Fibroblast of skin of abdomen (primary cell): ENCODE data around the gene SLC25A10.

ENCODE experiments used
- DNase-seq: peaks from one replicate; pipeline ENCODE4 v3.0.0-alpha.2; 2013

The SLC25A10 gene

DNA sequence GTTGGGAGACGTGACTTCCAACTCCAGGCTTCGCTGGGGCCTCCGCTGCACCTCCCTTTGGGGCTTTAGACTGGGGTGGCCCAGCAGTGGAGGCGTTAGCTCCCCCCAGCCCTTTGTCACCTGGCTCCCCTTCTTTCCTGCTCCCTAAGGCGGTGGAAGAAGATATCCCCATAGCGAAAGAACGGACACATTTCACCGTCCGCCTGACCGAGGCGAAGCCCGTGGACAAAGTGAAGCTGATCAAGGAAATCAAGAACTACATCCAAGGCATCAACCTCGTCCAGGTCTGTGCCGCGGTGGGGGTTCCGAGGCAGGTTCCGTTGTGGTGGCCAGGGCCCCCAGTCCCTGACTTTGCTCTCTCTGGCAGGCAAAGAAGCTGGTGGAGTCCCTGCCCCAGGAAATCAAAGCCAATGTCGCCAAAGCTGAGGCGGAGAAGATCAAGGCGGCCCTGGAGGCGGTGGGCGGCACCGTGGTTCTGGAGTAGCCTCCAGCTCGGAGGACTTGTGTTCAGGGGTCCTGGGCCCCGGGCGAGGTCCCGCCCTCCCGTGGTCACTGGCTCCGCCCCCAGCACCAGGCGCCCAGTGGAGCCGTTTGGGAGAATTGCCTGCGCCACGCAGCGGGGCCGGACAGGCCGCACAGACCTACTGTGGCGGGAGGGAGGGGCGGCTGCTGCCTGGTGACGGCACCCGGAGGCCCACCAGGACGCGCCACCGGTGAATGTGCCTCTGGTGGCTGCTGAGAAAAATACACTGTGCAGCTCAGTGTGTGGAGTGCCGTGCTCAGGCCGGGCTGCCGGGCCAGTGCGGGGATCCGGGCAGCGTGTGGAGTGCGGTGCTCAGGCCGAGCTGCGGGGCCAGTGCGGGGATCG is 5.1 kb upstream of the SLC25A10 start:
- no peak for DNase-seq

DNA sequence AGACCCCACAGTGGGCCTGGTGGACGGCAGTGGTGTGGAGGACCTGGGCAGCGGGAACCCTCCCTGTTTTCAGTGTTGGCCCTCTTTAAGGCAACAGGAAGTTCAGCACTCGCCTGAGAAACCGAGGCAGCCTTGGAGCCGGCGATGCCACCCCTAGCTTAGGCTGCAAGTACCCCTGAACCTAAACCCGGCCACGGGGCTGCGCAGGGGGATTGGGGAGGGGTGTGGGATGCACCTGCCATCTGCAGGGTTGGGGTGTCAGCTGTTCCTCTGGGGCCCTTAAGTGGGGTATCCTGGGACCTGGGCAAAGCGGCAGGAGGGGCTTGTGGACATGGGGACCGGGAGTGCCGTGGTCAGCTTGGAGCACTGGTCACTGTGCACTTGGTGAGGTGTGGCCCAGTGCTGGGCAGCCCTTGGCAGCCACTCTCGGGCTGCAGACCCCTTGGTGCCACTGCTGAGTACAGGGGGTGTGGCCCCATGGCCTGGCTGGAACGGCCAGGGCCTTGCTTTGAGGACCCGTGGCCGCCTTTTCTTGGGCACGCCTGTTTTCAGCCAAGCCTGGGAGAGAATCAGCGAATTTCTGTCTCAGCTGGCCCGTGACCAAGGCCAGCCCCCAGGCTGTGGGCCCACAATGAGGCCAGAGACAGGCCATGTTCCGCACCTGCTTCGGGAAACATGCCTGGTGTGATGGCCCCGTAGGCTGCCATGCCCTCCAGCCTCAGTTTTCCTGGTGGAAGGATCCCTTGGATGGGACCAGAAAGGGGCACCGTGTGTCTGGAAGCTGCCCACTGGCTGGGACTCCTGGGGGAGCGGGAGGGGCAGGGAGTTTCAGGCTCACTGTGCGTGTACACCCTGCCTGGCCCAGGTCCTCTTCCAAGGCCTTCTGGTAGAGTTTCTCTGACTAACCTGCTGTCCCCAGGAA is 4.1 kb upstream of the SLC25A10 start:
- no peak for DNase-seq

- no peak for DNase-seq
These were observed 3.3 kb upstream of the SLC25A10 start for GRCh38 chr17:81708739-81709185.

GRCh38 chr17:81710514-81711308 is 1.4 kb upstream of the SLC25A10 start:
- no peak for DNase-seq

DNA sequence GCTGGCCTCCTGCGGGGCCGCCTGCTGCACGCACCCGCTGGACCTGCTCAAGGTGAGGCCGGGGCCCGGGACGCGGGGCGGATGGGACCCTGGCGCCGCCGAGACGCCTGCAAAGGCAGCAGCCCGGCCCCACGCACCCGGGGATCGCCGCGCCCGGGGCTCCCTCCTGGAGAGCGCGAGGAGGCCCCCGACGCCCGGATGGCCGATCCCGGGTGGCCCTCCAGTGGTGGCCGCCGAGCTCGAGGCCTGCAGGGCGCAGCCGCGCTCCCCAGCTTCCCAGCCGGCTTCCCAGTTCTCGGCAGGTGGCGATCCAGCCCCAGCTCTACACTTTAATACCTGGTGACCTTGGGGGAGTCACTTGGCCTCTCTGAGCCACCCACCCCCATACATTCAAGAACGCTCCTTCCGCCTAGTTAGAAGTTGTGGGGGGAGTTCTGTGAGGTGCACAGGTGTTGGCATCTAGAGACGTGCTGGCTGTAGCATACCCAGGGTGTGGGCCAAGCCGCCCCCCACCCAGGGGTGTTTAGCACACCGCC is 452 bp downstream of the SLC25A10 start:
- peak; percentile 10 for DNase-seq

- no peak for DNase-seq
These were observed 996 bp downstream of the SLC25A10 start for GRCh38 chr17:81713004-81713555.

DNA sequence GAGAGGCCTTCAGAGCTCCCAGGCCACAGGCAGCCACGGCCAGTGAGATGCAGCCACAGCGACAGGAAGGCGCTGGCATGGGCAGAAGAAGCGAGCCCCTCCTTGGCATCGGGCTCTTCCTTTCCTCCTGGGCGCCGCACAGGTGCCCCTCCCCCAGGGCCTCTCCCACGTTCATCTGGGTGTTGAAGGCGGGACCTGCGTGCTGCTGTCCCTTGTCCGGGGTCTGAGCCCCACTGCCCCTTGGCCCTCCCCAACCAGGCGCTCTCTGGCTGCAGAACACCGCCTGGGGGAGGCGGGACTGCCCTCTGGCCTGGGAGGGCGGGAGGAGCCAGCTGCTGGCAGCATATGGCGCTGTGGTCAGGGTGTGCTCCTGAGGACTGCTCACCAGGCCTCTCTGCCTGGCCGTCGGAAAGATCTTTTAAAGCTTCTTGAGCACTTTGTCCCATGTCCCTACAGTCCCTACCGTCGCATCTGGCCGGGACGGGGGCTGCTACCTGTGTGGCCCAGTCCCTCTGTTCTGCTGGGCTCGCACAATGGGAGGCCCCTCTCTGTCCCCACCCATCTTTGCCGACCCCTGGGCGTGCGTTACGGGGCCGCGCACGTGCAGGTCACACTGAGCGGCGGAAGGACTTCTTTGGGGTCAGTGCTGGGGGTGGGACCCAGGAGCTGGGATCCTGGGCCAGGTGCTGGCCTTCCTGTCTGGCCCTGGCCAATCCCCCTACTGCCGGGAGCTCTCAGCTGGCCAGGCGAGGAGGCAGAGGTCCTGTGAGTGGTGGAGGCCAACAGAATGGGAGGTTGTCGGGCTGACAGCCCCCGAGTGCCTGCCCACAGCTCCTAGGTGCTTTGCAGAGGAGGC is 1.7 kb downstream of the SLC25A10 start:
- DNase-seq = no peak

DNA sequence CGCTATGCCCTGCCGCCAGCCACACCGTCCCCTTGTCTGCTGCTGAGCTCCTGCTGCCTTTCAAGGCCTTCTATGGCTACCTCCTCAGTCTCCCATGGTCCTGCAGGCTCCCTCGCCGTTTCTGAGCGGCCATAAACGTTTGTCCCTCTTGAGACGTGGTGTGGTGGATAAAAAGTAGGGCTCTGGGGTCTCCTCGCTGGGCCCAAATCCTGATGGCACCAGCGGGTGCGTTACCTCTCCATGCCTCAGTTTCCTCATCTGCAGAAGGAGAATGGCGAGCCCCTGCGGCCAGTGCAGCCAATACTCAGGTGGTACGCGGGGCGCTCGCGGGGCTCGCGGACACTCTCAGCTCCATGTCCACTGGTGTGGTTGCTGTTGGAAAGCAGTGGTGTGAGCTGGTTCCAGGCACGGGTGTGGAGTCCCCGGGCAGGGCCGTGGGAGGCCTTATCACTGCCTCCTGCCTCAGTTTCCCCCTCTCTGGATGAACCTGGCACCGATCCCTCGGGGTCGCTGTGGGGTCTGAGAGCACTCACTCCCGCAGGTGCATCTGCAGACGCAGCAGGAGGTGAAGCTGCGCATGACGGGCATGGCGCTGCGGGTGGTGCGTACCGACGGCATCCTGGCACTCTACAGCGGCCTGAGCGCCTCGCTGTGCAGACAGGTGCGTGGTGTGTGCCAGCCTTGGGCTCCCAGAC is 2.5 kb downstream of the SLC25A10 start:
- DNase-seq = no peak

DNA sequence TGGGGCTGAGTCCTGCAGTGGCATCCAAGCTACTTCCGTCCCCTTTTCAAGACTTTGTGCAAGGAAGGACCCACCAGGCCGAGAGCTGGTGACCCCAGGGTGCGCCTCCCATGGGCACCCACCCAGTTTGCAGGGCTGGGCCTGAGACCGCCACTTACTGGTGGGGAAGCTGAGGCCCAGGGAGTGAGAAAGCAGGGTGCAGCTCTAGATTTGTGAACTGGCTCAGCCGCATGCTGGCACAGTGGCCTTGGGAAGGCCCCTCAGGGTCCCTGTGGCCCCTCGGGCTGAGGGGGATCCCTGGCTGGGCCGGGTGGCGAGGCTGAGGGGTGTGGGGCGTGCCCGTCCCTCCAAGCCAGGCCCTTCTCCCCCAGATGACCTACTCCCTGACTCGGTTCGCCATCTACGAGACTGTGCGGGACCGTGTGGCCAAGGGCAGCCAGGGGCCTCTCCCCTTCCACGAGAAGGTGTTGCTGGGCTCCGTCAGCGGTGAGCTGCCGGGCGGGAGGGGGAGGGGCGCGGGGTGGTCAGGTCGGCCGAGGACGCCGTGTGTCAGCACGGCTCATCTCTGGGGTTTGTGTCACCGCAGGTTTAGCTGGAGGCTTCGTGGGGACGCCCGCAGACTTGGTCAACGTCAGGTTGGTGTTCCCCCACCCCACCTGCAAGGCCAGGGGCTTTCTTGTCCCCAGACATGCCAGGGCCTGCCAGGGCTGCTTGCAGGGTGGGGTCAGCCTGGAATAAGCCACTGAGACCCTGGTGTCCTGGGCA is 3.2 kb downstream of the SLC25A10 start:
- no peak for DNase-seq

- DNase-seq = no peak
These were observed 4.0 kb downstream of the SLC25A10 start for GRCh38 chr17:81715872-81716673.

GRCh38 chr17:81716674-81716996 is 4.6 kb downstream of the SLC25A10 start:
- no peak for DNase-seq

DNA sequence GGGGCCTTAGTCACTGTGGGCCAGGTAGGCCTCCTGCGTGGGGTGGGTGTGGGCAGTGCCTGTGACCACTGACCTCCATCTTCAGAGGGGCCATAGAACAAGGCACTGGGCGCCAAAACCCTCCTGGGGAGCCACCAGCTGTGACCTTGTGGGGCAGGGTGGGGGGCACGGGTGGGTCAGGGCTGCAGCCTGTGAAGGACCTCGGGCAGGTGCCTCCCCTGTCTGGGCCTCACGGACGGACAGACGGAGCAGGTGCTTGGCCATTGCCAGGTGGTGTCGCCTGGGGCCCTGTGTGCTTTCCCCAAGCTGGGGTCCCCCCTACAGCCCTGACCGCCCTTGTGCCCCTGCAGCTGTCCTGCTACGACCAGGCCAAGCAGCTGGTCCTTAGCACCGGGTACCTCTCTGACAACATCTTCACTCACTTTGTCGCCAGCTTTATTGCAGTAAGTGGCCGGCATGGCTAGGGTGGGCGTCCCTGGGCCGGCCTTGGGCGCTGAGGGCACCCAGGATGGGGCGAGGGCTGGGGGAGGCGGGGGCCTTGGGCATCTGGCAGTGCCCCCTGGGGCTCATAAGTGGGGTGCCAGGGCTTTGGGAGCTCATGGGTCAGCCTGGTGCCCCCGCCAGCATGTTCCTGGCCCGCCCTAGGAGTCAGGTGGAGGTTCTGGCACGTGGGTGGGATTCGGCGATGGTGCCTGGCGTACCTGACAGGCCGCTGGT is 5.1 kb downstream of the SLC25A10 start:
- DNase-seq = no peak

GRCh38 chr17:81717766-81718089 is 5.6 kb downstream of the SLC25A10 start:
- DNase-seq = no peak

DNA sequence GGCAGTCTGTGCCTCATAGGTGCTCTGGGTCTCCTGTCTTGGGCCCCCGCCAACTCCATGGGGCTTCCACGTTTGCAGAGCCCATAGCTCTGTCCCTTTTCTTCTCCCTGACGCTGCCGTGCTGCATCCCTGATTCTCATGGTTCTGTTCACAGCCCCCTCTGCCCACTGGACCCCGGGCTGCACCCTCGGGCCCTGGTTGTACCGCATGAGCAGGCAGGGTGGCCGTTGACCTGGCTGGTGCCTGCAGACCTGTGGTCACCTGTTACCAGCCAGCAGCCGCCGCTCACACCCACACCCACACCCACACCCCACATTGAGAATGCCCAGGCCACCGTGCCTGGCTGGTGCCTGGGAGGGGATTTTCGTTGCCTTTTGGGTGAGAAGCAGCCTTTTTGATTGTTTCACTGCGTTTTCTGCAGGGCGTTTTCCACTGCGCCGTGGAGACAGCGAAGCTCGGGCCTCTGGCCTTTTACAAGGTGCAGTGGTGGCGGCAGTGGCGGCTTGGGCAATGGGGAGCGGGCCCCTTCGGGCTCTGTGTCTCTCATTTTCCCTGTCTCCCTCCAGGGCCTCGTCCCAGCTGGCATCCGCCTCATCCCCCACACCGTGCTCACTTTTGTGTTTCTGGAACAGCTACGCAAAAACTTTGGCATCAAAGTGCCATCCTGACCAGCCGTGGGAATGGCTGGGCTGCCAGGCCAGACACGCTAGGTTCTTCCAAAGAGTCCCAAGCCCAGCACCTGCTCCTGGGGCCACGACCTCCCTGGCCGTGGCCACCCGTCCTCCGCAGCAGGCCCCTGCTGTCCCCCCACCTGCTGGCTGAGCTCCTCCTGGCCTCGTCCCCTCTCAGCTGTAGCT is 7.6 kb downstream of the SLC25A10 start:
- no peak for DNase-seq

GRCh38 chr17:81720267-81721071 is 8.4 kb downstream of the SLC25A10 start:
- DNase-seq = no peak
